ENCODE data around the gene MASTL.

The MASTL gene

DNA sequence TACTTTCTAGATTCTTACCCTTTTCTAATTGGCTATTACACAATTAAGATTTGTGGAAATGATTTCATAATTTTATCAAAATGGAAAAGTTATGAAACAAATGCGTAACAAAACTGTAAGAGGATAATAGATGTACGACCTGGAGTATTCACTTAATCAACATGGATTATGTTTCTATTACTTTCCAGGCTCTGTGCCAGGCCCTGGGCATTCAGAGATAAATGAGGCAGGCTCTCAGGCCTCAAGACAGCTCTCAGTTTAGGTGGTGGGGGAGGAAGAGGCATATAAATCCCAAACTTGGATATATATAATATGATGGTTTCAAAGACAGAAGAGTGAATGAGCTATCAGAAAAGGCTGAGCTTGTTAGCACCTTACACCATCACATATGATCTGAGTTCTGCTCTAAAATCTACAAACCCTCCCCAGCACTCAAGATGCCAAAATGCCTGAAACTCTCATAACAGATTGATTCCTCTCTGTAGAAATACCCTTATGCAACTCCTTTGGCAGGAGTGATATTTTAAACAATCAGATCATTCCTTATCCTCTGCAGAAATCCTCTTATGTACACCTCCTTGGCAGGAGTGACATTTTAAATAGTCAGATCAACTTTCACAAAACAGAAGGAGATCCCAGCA lies 42.9 kb downstream of the MASTL start:
- no peak for DNase-seq (ENCODE audit: low read depth, low spot score)
- no peak for TF ChIP-seq CTCF (IDR thresholded peaks at IDR 0.05; ENCODE audit: low read depth, low read length)
- in situ Hi-C loops (cut with HindIII; ENCODE audit: low sequenced_read_pairs) = no loop called here
- H3K4me3 ChIP-seq (ENCODE audit: low read depth, low read length) = no peak overlapping the region

- H3K4me3 ChIP-seq (ENCODE audit: low read depth, low read length) = no peak overlapping the region
- in situ Hi-C loops (cut with HindIII; ENCODE audit: low sequenced_read_pairs) = no loop called here
- DNase-seq (ENCODE audit: low read depth, low spot score) = no peak
- TF ChIP-seq CTCF (IDR thresholded peaks at IDR 0.05; ENCODE audit: low read depth, low read length) = no peak
These were observed 48.7 kb downstream of the MASTL start for GRCh38 chr10:27203806-27204205.

DNA sequence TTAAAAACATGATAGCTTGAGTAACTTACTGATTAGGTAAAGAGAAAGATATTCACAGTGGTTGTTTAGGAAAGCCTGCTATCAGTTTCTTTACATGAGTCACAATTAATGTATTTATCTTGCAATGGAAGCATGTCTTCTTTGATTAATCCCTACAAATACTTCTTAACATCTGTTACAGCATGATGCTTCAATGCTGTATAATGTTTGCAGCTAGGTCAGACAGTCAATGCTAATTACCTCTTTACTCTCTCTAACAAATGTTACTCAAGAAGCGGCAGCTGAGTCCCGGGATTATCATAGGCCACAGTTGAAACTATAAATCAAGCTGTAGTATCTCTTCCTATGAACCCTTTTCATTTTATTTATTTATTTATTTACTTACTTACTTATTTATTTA lies 52.2 kb downstream of the MASTL start:
- DNase-seq (ENCODE audit: low read depth, low spot score) = no peak
- in situ Hi-C loops (cut with HindIII; ENCODE audit: low sequenced_read_pairs) = no loop called here
- no peak for TF ChIP-seq CTCF (IDR thresholded peaks at IDR 0.05; ENCODE audit: low read depth, low read length)
- H3K4me3 ChIP-seq (ENCODE audit: low read depth, low read length) = no peak overlapping the region

GRCh38 chr10:27223964-27224363 lies 68.8 kb downstream of the MASTL start:
- in situ Hi-C loops (cut with HindIII; ENCODE audit: low sequenced_read_pairs) = no loop called here
- peak; percentile 39 for DNase-seq (ENCODE audit: low read depth, low spot score)
- peak; percentile 60 for TF ChIP-seq CTCF (IDR thresholded peaks at IDR 0.05; ENCODE audit: low read depth, low read length)
- no peak overlapping the region for H3K4me3 ChIP-seq (ENCODE audit: low read depth, low read length)

DNA sequence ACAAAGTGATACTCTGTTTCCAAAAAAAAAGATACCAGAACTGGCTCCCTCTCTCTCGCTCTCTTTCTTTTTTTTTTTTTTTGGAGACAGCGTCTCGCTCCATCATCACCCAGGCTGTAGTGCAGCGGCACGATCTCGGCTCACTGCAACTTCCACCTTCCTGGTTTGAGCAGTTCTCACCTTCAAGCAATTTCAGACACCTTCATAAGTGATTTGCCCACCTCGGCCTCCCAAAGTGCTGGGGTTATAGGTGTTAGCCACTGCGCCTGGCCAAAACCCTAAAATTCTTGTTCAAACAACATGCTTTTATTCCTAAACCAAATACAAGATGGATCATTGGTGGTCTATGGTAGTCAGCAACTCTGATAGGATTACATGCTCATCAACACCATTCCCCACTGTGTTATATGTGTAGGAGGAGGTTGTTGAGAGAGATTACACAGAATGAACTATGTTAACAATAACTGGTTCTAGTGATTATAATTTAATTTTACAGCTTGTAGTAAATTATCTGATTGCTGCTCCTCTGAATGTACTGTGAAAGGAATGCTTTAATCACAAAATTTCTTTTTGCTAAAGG lies 69.9 kb downstream of the MASTL start:
- in situ Hi-C loops (cut with HindIII; ENCODE audit: low sequenced_read_pairs) = no loop called here
- no peak for TF ChIP-seq CTCF (IDR thresholded peaks at IDR 0.05; ENCODE audit: low read depth, low read length)
- no peak overlapping the region for H3K4me3 ChIP-seq (ENCODE audit: low read depth, low read length)
- no peak for DNase-seq (ENCODE audit: low read depth, low spot score)

DNA sequence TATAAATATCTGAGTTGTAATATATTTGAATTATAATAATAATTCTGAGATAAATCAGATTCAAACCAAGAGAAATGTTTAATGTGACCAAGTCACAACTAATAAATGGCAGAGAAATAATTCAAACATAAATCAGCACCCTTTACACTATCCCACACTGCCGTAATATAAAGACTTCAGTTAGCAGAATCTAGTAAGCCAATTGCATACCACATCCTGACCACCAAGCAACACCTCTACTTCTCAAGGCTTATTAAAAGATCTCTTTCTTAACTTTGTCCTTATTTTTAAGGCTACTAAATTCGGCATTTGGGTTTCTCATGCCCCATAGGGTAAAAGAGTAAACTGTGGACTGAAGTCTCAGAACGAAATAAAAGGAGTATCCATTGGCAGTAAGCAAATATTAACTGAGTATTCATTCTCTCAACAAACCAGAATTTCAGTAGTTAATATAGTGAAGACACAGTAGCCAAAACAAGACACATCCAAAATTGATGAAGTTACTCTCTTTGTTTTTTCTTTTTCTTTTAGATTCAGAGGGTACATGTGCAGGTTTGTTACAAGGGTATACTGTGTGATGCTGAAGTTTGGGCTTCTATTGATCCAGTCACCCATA lies 70.6 kb downstream of the MASTL start:
- in situ Hi-C loops (cut with HindIII; ENCODE audit: low sequenced_read_pairs) = no loop called here
- TF ChIP-seq CTCF (IDR thresholded peaks at IDR 0.05; ENCODE audit: low read depth, low read length) = no peak
- no peak for DNase-seq (ENCODE audit: low read depth, low spot score)
- no peak overlapping the region for H3K4me3 ChIP-seq (ENCODE audit: low read depth, low read length)

Measured in astrocyte of the spinal cord (primary cell).